GM23248 (cell line): ENCODE results near the gene MFAP5.
"Not testable (repeated sequence)": the region's sequence is repeated elsewhere in the genome, so short reads cannot be mapped to it uniquely, and the experiment has no call there.

ENCODE experiments used
- EZH2 ChIP-seq: fragments of 200-600 bp; sonication (generic); IDR thresholded peaks from 2 replicates; pipeline ENCODE4 v1.6.1; 2018; ENCODE audit warnings: antibody characterized with exemption, mild to moderate bottlenecking; ENCODE audit not compliant: insufficient read depth, poor library complexity, severe bottlenecking
- EZH2phosphoT487 ChIP-seq: fragments of 200-600 bp; sonication (generic); IDR thresholded peaks from 2 replicates; pipeline ENCODE4 v1.6.1; 2018; ENCODE audit warnings: antibody characterized with exemption, moderate library complexity, mild to moderate bottlenecking, low read depth; ENCODE audit not compliant: insufficient read depth

DNA sequence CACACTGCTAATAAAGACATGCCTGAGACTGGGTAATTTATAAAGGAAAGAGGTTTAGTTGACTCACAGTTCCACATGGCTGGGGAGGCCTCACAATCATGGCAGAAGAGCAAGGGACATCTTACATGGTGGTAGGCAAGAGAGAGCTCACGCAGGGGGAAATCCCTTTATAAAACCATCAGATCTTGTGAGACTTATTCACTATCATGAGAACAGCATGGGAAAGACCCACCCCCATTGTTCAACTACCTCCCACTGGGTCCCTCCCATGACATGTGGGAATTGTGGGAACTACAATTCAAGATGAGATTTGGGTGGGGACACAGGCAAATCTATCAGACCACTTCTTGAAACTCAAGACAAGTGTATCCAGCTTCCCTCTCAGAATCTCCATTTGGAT, 48.7 kb downstream of the MFAP5 start:
- not testable (repeated sequence) for TF ChIP-seq EZH2, EZH2phosphoT487
